ENCODE results near the gene IL17RC. TPM values are rescaled to one million over a fixed set of nuclear protein-coding genes. Genes with fewer than 3 reads are reported as not detected.

Gene IL17RC
- 34.7 and 59.3 TPM in 2 replicates for total RNA-seq

GRCh38 chr3:9916734-9917680 is at the start of gene IL17RC:
Gene IL17RC, plus strand, starts transcription at chr3:9917098. Its CDS starts 218 bp downstream, at chr3:9917316.

GRCh38 chr3:9879830-9880549 is 36.9 kb upstream of the IL17RC start, which contains the start of gene CIDEC:
Gene CIDEC, minus strand, starts transcription at chr3:9880253. Its CDS starts 1,767 bp downstream, at chr3:9878486.

GRCh38 chr3:9890249-9891071 is 26.4 kb upstream of the IL17RC start, which contains the start of gene JAGN1:
Gene JAGN1, plus strand, starts transcription at chr3:9890610. Its CDS starts 113 bp downstream, at chr3:9890723.

GRCh38 chr3:9902372-9903237 is 14.3 kb upstream of the IL17RC start, which contains the start of gene IL17RE:
Gene IL17RE, plus strand, starts transcription at chr3:9902848. Its CDS starts 85 bp downstream, at chr3:9902933.

GRCh38 chr3:9933561-9934234 is 16.8 kb downstream of the IL17RC start, which contains the start of gene CRELD1:
Gene CRELD1, plus strand, starts transcription at chr3:9933834. Its CDS starts 605 bp downstream, at chr3:9934439.

GRCh38 chr3:9951962-9952805 is 35.3 kb downstream of the IL17RC start, which contains the start of gene PRRT3:
Gene PRRT3, minus strand, starts transcription at chr3:9952408. Its CDS starts 2,293 bp downstream, at chr3:9950115.

Other genes with a start within 250 kb of the IL17RC start
- gene CPNE9, start 213.3 kb upstream of the IL17RC start, total RNA-seq = not detected in 2 replicates
- 15.0 and 16.1 TPM in 2 replicates for gene BRPF1, start 185.4 kb upstream of the IL17RC start, total RNA-seq
- 26.5 and 28.7 TPM in 2 replicates for gene OGG1, start 167.1 kb upstream of the IL17RC start, total RNA-seq
- gene CAMK1, start 147.2 kb upstream of the IL17RC start, total RNA-seq = 24.8 and 27.4 TPM in 2 replicates
- gene TADA3, start 124.6 kb upstream of the IL17RC start, total RNA-seq = 75.3 and 108 TPM in 2 replicates
- gene ARPC4, start 124.0 kb upstream of the IL17RC start, total RNA-seq = 175 and 268 TPM in 2 replicates
- gene TTLL3, start 106.8 kb upstream of the IL17RC start, total RNA-seq = 3.7 and 27.9 TPM in 2 replicates
- 49.3 and 59.6 TPM in 2 replicates for gene RPUSD3, start 73.1 kb upstream of the IL17RC start, total RNA-seq
- gene CIDEC, start 36.8 kb upstream of the IL17RC start, total RNA-seq = 0.13 TPM in 1 of 2 replicates, not detected in the other
- gene JAGN1, start 26.5 kb upstream of the IL17RC start, total RNA-seq = 32.4 and 33.8 TPM in 2 replicates
- gene IL17RE, start 14.2 kb upstream of the IL17RC start, total RNA-seq = 1.1 and 4.6 TPM in 2 replicates
- gene CRELD1, start 16.7 kb downstream of the IL17RC start, total RNA-seq = 21.0 and 37.3 TPM in 2 replicates
- 0.98 and 6.0 TPM in 2 replicates for gene PRRT3, start 35.3 kb downstream of the IL17RC start, total RNA-seq
- gene EMC3, start 69.7 kb downstream of the IL17RC start, total RNA-seq = 24.0 and 28.5 TPM in 2 replicates
- gene FANCD2, start 109.3 kb downstream of the IL17RC start, total RNA-seq = 8.9 and 33.1 TPM in 2 replicates
- not detected in 2 replicates for gene FANCD2OS, start 191.2 kb downstream of the IL17RC start, total RNA-seq
- gene BRK1, start 198.6 kb downstream of the IL17RC start, total RNA-seq = 113 and 149 TPM in 2 replicates
- gene VHL, start 224.7 kb downstream of the IL17RC start, total RNA-seq = 25.3 and 32.7 TPM in 2 replicates
- gene IRAK2, start 247.8 kb downstream of the IL17RC start, total RNA-seq = 2.3 and 6.7 TPM in 2 replicates